NCI-H2196 (cell line): ENCODE data around the gene MROH8.

Experiments used
- DNase-seq: peaks from one replicate; lab custom pipeline; 2025; ENCODE audit not compliant: unreplicated experiment; lab: John Stamatoyannopoulos, UW

Gene MROH8

DNA sequence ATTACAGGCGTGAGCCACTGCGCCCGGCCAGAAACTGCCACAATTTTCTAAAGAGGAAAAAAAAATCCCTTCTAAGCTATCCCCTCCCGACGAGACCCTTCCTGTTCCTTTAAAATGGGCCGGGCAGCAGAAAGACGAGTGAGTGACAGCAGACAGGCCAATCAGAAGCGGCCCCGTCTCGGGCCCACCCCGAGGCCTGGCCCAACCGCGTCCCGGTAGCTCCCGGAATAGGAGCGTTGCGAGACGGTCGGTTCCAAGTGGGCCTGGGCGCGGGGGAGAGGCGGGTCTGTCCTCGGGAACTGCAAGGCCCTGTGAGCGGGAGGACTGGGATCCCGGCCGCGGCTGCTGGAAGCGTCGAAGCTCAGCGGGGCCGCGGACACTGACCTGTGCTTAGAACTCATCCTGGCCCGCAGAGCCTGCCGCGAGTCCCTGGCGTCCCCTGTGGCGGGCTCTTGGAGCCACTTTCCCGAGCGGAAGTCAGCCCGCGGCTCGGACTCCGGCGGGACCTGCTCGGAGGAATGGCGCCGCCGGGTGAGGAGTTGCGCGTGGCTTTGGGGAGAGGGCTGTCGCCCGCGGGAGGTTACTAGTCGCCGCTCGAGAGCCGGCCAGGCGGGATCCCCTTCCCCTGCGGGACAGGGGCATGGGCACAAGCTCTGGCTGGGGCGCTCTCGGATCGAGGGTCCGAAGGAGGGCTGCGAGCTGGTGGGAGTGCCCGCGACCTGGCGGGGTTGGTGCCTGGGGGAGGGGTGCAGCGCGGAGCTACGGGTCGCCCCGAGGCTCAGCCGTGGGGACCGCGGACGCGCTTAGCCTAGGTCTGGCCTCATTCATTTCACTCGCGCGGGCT lies at the start of gene MROH8, which contains the start of gene RPN2:
Gene MROH8, minus strand, starts transcription at position 710 of the 844 bp plus-strand sequence.
Gene RPN2, plus strand, starts transcription at position 492 of the 844 bp plus-strand sequence. Its CDS starts 27 bp downstream, at position 519.
- DNase-seq = peak; percentile 92

DNA sequence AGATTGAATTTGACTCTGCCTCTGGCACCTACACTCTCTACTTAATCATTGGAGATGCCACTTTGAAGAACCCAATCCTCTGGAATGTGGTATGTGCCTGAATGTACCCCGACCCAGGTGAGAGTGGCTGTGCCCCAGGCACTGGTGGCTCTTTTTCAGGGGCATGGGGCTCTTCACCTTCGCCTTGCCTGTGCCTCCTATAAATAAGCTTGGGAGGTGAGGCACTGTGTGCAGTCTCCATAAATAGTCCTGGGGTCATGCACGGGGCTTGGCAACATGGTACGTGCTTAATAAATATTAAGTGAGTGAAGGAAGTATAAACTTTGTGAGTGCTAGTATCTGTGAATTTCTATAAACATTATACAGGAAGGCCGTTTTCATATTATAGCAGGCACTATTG lies 49.3 kb upstream of the MROH8 start:
- no peak for DNase-seq

DNA sequence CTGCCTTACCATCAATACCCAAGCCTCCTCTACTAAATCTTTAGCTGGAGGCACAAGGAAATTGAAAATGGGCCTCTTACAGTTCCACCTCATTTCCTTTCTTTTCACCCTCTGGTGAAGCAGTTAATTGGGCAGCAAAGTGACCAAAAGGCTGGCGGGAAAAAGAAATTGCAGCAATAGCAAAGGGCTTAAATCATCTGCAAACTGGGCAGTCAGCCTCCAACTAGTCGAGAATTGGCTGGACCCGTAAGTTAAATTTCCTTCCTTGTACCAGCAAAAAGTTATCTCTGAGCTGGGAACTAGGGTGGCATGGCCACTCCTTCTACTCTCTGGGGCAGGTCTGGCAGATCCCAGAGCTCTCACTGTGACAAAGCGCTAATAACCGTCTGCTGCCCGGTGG lies 48.7 kb upstream of the MROH8 start:
- no peak for DNase-seq

DNA sequence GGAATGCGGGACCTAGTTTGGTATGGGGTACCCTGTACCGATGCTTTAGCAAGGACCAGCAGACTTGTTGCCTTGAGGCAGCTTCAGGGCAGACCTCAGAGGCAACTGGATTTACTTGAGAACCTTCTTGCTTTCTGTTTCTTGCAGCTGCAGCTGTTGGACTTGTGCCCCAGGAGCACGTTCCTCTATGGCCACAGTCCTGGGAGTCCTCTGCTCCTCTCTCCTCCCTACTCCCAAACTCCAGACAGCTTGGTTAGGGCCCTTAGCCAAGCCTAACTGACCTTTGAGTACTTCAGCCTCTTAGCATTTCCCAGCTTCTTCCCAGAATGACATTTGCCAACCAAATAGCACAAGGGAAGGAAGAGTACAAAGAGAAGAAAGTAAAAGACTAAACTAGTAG lies 47.5 kb upstream of the MROH8 start:
- no peak for DNase-seq

DNA sequence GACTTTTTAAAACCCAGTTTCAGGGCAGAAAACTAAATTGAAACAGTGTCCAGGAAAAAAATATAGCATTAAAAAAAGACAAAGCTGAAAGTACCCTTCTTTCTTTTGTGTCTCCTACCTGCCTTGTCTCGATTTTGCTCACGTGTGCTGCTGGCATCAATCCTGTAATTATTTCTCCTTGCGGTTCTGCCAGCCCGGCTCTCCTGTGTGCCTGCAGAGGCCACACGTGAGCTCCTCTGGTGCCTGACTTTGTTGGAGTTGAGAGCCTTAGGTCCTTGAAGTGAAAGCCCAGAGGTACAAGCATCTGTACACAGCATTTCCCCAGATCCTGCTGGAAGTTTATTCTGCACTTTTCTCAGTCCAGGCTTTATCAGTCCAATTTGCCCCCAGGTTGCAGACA lies 45.8 kb upstream of the MROH8 start:
- DNase-seq = no peak

DNA sequence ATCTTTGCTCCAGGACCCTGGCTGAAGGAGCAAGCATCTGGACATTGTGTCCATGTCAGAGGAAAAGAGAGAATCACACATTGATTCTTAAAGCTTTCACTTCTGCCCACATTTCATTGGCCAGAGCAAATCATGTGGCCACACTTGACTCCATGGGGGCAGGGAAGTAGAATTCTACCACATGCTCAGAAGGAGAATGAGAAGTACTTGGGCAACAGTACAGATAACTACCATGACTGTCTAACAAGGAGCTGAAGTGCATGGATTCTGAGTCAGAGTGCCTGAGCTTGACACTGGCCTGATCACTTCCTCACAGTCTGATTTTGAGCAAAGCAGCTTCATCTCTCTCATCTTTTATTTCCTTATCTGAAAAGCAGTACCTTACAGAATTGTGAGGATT lies 43.7 kb upstream of the MROH8 start:
- DNase-seq = peak; percentile 9

DNA sequence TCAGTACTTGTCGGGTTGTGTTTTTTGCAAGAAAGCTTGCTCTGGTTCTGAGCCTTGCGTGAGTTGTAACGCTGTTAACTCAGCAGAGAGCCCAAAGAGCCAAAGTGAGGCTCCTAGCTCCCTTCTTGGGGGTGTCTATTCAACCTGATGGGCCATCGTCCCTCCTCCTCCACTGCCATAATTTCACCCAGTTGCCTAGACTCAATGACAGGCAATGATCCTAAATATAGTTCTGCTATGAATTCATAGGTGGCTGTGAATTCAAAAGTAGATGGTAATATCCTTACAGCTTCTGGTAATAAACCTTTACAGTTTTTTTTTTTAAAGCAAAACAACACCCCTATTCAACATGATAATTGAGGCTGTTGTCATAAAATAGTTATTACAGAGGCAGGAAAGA lies 42.7 kb upstream of the MROH8 start:
- no peak for DNase-seq

DNA sequence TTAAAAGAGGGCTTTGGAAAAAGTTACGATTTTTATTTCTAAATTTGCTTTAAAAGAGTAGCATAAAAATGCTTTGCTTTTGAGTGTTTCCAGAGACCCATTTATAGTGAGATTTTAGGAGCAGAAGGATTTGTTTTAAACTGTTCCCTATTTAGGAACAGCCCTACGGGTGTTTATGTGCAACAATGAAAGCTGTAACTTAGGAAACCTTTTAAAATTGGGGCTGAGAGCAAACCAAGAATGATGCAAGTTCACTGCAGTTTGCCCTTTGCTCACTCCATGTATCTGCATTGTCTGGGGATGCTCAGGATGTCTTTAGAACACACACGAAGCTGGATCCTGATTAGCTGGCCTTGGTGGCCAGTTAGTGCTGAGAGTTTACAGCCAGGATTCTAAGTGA lies 41.4 kb upstream of the MROH8 start:
- DNase-seq = no peak

DNA sequence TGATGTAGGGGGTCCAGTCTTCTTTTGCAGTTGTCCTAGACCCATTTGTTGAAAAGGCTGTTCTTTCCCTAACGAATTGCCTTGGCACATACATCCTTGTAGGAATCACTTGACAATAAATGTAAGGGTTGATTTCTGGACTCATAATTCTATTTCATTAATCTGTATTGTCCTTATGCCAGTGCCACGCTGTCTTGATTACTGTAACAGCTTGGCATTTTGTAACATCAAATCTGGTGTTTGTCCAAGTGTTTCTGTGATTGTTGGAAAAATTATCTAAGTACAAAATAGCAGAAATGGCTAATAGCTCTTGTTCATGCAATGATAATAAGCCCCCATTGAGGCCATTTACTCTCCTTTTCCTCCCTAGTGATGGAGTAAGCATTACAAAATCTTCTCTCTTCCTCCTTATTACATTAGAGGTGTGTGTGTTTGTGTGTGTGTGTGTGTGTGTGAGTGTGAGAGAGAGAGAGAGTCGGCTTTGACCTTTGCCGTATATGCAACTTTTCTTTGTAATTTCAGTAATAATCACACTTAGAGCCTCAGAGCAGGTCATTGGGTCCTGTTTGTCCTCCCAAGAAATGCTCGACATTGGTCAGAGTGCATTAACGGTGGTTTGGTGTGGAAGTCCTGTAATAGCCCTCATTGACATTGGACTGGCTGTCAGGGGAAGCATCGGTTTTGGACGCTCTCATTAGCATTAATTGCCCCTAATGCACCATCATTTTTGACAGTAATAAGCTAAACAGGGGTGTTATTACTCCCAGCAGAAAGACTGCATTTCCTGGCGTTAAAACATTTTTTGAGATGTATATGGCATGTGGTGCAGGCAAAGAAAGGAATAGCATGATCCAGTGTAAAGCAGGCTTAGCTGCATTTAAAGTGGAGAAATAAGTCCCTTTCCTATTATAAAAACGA lies 40.7 kb upstream of the MROH8 start:
- no peak for DNase-seq

DNA sequence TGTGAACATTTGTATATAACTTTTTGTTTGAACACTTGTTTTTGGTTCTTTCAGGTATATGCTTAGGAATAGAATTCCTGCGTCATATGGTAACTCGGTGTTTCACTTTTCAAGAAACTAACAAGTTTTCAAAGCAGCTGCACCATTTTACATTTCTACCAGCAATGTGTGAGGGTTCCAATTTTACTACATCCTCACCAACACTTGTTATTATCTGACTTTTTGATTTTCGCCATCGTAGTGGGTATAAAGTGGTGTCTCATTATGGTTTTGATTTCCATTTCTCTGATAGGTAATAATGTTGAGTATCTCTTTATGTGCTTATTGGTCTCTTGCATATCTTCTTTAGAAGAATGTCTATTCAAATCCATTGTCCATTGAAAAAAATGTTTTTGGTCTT lies 39.6 kb upstream of the MROH8 start:
- no peak for DNase-seq

DNA sequence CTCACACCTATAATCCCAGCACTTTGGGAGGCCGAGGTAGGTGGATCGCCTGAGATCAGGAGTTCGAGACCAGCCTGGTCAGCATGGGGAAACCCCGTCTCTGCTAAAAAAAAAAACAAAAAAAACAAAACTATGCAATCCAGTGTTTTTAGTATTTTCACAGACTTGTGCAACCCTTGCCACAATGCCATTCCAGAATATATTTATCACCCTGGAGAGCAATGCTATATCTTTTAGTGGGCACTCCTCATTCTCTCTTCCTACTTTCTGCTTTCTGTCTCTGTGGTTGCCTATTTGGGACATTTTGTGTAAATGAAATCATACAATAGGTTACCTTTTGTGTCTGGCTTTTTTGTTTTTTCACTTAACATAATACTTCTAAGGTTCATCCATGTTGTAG lies 39.1 kb upstream of the MROH8 start:
- DNase-seq = no peak

DNA sequence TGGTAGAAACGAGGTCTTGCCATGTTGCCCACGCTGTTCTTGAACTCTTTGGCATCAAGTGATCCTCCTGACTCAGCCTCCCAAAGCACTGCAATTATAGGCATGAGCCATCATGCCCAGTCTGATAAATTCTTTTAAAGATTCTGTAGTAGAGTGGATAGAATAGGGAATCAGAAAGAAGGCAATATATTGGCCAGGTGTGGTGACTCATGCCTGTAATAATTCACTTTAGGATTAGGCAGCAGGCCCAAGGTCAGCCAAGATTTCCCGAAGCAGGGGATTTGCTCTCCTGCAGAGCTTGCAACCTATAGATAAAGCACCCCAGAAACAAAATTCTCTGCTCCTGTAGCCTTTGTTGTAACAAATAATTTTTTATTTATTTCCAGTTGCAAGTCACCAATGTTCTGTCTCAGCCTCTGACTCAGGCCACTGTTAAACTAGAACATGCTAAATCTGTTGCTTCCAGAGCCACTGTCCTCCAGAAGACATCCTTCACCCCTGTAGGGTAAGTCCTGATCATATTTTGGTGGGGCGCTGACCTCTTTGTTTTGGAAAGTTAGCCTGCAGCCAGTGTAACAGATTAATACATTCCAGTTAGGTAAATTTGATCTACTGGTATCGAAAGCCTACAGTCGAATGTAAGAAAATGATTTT lies 30.4 kb upstream of the MROH8 start:
- no peak for DNase-seq

DNA sequence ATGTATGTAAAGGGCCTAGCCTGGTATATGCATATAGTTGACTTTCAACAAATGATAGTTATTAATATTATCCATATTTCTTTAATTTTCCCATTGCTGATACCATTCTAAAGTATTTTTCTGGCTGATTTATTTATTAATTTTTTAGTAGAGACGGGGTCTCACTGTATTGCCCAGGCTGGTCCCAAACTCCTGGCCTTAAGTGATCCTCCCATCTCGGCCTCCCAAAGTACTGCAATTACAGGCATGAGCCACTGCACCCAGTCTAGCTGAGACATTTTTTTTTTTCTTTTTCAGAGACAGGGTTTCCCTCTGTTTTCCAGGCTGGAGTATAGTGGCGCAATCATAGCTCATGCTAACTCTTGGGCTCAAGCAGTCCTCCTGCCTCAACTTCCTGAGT lies 29.8 kb upstream of the MROH8 start:
- DNase-seq = no peak

DNA sequence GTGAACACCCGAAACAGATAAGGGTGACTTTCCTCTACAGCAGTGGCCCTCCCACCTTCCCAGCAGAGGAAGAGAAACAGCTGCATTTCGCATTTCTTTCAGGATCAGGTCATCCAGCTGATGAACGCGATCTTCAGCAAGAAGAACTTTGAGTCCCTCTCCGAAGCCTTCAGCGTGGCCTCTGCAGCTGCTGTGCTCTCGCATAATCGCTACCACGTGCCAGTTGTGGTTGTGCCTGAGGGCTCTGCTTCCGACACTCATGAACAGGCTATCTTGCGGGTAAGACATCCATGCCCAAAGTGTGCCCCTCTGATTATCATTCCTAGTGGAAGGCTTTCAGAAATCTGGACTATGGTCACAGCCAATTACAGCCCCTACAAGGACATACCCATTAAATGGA lies 27.8 kb upstream of the MROH8 start:
- no peak for DNase-seq

DNA sequence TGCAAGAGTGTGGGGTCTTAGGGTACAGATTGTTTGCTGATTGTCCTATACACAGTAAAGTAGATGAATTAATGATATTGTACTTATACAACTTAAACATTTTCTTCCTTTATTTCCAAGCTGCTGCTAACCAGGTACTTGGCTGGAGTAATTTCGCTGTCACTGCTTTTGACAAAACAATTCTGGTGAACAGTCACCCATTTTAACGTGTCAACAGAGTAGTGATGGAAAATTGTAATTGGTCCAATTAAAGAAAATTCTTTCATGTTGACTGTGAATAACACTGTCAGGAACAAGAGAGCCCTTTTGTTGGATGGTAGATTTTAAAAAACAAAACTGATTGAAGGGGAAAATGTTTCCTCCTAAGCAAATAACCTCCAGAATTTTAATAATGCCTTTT lies 26.4 kb upstream of the MROH8 start:
- DNase-seq = no peak

DNA sequence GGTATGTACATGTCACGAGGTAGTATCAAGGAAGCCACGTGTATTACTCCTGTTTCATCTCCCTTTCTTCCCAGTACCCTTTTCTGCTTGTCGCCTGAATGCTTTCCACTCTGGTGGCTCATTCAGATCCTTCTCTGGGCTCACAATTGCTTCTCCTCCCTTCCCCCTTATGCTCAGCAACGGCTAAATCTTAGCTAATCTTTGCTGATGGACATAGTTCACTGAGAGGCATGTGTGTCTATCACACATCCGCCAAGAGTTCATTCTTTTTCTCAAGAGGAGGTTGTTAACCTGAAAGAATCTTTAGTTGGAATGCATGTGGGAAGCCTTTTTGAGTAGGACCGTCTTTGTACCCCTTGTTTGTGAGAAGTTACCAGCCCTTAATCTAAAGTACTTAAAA lies 25.8 kb upstream of the MROH8 start:
- no peak for DNase-seq

DNA sequence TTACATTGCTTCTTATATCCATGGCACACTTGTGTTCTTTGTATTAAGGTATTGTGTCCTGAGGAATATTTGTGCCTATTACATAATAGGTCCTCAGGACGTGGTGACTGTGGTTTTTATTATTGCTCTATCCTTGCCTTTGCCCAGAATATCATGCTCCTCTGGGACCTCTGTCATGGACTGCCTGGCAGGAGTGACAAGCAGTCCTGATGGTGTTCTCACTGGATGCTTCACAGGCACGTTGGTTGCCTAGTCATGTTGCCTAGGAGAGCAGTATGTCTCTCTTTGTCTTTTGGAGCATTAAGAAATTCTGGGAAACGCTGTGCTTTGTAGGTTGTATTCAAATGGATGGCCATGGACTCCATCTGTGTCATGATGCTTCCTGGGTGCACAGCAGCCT lies 24.7 kb upstream of the MROH8 start:
- no peak for DNase-seq

DNA sequence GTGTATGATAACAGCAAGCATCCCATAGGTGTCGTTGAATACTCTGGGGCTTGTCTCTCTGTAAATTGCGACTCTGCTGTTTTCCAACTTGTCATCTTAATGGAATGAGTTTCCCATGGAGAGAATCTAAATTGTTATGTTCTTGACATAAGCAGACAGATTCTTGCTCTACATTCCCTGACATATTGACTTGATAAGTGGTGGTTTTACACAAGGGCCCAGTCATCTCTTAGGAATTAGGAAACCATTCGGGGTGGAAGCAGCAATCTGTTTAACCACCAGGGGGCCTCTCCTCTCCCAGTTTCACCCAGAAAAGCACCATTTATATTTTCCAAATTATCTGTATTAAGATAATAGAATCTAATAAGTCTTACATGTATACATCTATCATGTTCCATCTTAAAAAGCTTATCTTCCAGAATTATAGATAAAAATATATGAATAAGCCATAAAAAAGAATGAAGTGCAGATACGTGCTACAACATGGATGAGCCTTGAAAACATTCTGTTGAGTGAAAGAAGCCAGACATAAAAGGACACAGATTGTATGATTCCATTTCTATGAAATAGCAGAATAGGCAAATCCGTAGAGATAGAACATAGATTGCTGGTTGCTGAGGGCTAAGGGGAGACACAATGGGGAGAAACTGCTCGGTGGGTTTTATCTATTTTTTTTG lies 23.1 kb upstream of the MROH8 start:
- peak; percentile 45 for DNase-seq

DNA sequence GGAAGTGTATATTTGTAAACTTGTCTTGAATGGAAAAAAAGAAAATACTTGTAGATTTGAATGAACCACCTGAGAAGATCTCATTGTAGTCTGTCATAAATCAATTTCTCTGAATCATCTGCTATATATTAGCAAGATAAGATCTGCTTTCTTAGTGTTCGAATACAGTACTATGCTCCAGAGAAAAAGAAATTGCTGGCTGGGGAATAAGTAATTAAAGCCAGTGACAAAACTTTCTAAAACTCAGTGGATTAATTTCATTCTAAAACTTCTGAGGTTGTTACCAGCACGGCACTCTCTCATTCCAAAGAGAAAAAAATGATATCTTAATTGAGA lies 22.4 kb upstream of the MROH8 start:
- no peak for DNase-seq

DNA sequence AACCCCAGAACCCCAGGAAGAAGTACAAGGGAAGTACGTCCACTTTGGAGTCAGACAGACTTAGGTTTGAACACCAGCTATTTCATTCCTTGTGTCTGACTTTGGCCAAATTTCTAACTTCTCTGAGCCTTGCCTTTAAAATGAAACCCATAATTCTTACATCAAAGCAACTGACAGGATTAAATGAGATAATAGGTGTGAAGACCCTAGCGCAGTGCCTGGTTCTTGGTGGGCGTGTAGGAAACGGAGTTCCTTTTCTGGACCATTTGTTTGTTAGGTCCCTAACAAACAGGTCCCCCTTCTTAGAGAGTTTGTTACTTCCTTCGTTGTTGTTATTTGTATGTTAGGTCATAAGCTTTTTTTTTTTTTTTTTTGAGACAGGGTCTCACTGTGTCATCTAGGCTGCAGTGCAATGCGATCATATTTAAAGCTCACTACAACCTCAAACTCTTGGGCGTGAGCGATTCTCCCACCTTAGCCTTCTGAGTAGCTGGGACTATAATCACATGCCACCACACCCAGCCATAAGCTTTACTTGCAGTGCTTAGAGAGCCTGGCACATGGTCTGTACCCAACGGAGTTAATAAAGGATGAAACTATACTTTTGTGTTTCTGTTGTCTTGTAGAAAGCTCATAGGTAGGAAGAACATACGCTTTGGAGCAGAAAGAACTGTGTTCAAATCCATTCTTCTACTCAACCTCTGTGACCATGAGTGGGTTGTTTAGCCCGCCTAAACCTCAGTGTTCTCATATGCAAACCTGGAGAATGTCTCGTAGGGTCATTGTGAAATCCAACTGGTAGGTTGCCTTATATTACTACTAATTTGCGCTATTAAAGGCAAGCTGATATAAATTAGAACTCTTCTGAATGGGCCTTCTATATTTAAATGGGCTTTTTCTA lies 21.8 kb upstream of the MROH8 start:
- no peak for DNase-seq
